22Rv1 (cell line): ENCODE results near the gene HDGFL2.
A peak's percentile ranks its signal among the peaks of the same experiment; 100 is the strongest.

Experiments
- H3K27ac ChIP-seq: fragments of 450-650 bp; 2 replicates; pipeline ENCODE4 v1.5.1; 2017
- ZFX ChIP-seq: fragments of 450-650 bp; IDR thresholded peaks from 2 replicates; pipeline ENCODE4 v1.6.1; 2017; ENCODE audit warnings: antibody characterized with exemption, borderline replicate concordance
- TF ChIP-seq, protein P1 (sequence below): fragments of 450-650 bp; IDR thresholded peaks from 2 replicates; pipeline ENCODE4 v1.5.1; 2017; ENCODE audit warnings: mild to moderate bottlenecking

The HDGFL2 gene

DNA sequence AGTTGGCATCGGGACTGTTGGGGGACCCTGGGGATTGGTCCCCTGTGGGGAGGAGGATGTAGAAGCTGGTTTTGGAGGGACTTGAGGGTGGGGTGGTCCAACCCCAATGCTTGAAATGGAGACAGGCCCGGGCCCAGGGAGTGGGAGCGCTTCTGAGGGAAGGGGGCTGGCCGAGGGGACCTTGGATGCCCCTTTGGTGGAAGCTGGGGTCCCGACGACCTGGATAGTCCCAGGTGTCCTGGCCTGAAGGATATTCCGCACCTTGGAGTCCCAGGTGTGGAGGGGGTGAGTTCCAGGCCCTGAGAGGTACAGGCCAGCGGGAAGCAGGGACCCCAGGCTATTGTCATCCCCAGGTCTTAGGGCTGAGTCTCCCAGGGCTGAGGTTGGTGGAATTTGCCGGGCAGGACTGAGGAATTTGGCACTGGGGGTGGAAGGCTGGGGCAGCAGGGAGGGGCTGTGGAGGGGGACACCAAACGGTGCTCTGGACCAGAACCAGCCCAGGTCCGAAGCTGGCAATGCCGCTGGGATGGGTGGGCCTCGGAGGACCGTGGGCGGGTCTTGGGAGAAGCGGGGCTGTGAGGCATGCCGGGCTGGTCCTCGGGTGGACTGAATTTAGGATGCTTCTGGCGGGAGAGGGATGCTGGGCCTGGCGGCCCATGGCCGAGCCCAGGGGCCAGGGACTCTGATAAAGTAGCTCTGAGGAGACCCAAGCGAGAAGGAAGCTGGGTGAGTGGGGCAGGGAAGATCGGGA, 1.8 kb downstream of the HDGFL2 start:
- no peak for TF ChIP-seq ZFX
- TF ChIP-seq, protein P1, sequence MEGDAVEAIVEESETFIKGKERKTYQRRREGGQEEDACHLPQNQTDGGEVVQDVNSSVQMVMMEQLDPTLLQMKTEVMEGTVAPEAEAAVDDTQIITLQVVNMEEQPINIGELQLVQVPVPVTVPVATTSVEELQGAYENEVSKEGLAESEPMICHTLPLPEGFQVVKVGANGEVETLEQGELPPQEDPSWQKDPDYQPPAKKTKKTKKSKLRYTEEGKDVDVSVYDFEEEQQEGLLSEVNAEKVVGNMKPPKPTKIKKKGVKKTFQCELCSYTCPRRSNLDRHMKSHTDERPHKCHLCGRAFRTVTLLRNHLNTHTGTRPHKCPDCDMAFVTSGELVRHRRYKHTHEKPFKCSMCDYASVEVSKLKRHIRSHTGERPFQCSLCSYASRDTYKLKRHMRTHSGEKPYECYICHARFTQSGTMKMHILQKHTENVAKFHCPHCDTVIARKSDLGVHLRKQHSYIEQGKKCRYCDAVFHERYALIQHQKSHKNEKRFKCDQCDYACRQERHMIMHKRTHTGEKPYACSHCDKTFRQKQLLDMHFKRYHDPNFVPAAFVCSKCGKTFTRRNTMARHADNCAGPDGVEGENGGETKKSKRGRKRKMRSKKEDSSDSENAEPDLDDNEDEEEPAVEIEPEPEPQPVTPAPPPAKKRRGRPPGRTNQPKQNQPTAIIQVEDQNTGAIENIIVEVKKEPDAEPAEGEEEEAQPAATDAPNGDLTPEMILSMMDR: no peak
- peak overlapping the region; percentile 90 for H3K27ac ChIP-seq

DNA sequence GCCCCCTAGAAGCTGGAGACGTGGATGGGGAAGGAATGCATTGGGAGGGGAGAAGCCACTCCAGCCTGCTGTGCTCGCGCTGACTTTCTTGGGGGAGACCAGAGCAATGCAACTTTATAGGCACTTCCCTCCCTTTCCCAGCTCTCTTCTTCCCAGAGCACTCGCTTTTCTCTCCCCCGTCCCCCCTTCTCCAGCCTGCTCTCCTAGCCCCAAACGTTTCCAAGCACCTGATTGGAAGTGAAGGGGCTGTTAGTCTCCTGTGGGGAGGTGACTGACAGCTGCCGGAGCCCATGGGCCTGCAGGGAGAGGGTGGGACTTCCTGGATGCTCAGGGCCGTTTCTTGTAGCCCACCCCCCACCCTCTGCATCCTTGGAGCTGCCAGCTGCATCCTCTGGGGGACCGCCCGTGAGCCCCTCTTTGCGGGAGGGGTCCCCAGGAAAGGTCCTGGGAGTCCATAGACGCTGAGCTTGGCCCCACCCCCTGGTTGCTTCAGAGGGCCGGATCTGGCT, 2.5 kb downstream of the HDGFL2 start:
- TF ChIP-seq, protein P1: no peak
- TF ChIP-seq ZFX: no peak
- H3K27ac ChIP-seq: 0 out of 2 replicates have a peak overlapping the region, but pooled peaks have one; percentile 90

DNA sequence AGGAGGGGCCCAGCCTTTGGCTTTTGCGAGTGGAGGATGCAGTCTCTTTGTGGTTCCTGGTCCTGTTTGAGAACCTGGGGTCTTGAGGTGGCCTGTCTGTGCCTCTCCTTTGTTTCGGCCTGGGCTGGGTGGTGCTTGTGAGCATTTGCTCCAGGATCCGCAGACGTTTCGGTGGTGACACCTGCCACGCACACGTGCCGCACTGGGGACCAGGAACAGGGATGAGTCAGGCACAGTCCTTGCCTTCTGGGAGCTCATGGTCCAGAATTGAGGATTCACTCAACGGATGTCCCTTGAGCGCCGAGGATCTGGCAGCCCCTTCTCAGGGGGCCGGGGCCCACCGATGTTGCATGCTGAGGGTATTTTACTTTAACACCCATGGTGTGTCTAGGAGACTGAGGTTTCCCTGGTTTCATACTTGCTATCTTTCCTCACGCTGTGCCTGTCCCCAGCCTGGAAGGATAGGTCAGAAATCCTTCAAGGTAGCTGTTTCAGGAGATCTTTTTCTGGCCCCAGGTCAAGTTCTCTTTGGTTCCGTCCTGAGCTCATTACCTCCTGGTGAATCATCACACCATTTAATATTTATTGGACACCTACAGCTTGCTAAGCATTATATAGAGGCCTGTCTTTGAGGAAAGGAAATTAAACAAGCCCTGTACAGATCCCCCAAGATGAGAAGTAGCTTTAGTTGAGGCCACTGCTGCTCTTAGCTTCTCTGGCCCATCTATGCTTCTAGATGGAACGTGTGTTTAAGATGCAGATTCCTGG, 5.1 kb downstream of the HDGFL2 start:
- TF ChIP-seq, protein P1: no peak
- no peak for TF ChIP-seq ZFX
- no peak overlapping the region for H3K27ac ChIP-seq

DNA sequence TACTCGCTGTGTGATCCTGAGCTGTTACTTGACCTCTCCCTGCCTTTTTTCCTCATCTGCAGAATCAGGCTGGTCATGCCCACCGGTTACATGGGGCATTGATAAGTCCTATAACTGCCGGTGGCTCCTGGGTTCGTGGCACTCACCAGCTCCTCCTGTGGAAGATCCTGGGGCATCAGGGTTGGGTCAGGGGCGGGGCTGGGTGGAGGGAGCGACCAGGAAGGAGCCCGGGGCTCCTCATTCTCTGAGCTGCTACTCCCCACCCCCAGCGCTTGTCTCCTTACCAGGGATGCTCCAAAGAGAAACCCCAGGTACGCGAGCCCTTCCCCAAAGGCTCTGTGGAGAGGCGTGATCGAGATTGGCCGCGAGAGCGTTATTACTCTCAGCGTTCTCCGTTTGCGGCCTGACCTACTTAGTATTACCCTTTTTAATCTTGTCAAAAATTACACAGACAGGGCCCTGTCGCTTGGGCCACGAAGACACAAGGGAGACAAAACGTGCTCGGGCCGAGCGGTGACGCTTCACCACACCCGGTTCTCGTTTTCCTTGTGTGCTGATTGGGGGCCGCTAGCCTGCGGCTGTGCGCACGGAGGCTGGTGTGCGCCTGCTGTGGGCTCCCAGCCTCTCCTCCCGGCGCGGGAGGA, 10.7 kb downstream of the HDGFL2 start:
- H3K27ac ChIP-seq: no peak overlapping the region
- TF ChIP-seq ZFX: no peak
- TF ChIP-seq, protein P1: no peak

DNA sequence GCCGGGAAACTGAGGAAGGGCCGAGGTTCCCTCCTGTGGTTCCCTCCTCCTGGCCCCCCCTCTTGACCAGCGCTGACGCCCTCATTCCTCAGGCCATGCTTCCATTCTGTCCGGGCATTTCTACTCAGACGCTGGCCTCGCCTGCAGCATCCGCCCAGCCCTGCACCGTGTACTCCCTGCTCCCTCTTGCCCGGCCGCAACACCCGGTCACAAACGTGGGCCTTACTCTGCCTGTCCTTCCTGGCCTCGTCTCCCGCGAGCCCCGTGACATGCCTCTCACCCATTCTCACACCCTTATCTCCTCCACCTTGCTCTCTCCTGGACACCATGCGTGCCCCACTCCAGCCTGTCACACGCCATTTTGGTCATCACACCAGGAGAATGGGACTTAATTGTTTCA, 11.3 kb downstream of the HDGFL2 start:
- TF ChIP-seq, protein P1: no peak
- no peak for TF ChIP-seq ZFX

DNA sequence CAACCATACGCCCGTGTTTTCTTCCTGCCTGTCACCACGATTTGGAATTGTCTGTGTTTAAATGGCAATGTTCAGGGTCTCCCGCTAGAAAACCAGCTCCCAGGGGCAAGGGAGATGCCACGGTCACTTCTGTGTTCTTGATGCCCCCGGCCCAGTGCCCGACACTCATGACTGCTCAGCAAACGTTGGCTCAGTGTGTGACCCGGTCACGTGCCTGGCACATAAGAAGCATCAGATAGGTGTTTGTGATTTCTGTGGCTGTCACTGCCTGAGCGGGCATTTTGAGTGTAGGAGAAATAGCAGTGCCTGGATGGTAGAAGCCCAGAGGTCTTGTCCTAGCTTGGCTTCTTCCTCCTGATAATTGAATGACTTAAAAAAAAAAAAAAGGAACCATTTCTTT, 15.5 kb downstream of the HDGFL2 start:
- H3K27ac ChIP-seq: no peak overlapping the region
- TF ChIP-seq, protein P1: no peak
- no peak for TF ChIP-seq ZFX

More for the DNA sequence above, 11.3 kb downstream of the HDGFL2 start:
- no peak overlapping the region for H3K27ac ChIP-seq
